ENCODE results near the gene FBXO22.
A peak's percentile ranks its signal among the peaks of the same experiment; 100 is the strongest.
"Not testable (repeated sequence)": the region's sequence is repeated elsewhere in the genome, so short reads cannot be mapped to it uniquely, and the experiment has no call there.

Gene FBXO22

GRCh38 chr15:75903331-75904239, at the start of gene FBXO22:
Gene FBXO22, plus strand, starts transcription at chr15:75903878. Its CDS starts 86 bp downstream, at chr15:75903964.
- H3K27me3 ChIP-seq (ENCODE audit: control insufficient read depth, insufficient read depth, low read length) = no peaks in the 10 kb centered on the region
- no peaks in the 10 kb centered on the region for H3K9me3 ChIP-seq (ENCODE audit: control insufficient read depth, insufficient read depth, low read length)
- DNase-seq (ENCODE audit: low read depth, low spot score) = peak; percentile 84
- peaks cover 2% of the 10 kb centered on the region; the same call in 1 of the 2 replicates for H3K36me3 ChIP-seq (ENCODE audit: control insufficient read depth, insufficient read depth, low read length)
- H3K27ac ChIP-seq (ENCODE audit: low read length) = no peak within 1 kb of the TSS
- peak within 1 kb of the TSS; percentile 83 for H3K4me3 ChIP-seq (ENCODE audit: low read length)
- no CpG with 5 or more reads among the region's 63 CpGs for WGBS (ENCODE audit: insufficient coverage, insufficient read length)
- peaks cover 9% of the 10 kb centered on the region for H3K4me1 ChIP-seq (ENCODE audit: control insufficient read depth, insufficient read depth, low read length)

- peaks cover 4% of the 10 kb centered on the region; the same call in 1 of the 2 replicates for H3K4me1 ChIP-seq (ENCODE audit: control insufficient read depth, insufficient read depth, low read length)
- H3K27me3 ChIP-seq (ENCODE audit: control insufficient read depth, insufficient read depth, low read length) = no peaks in the 10 kb centered on the region
- no peak overlapping the region for H3K4me3 ChIP-seq (ENCODE audit: low read length)
- no peaks in the 10 kb centered on the region for H3K9me3 ChIP-seq (ENCODE audit: control insufficient read depth, insufficient read depth, low read length)
- no peaks in the 10 kb centered on the region; the same call in 1 of the 2 replicates for H3K36me3 ChIP-seq (ENCODE audit: control insufficient read depth, insufficient read depth, low read length)
- no peak for DNase-seq (ENCODE audit: low read depth, low spot score)
- H3K27ac ChIP-seq (ENCODE audit: low read length) = no peak overlapping the region
These were observed 45.8 kb upstream of the FBXO22 start for GRCh38 chr15:75857886-75858285.

- DNase-seq (ENCODE audit: low read depth, low spot score) = no peak
- no peaks in the 10 kb centered on the region; the same call in 1 of the 2 replicates for H3K36me3 ChIP-seq (ENCODE audit: control insufficient read depth, insufficient read depth, low read length)
These were observed 41.8 kb upstream of the FBXO22 start for GRCh38 chr15:75861750-75862402.

GRCh38 chr15:75862796-75863195, 40.9 kb upstream of the FBXO22 start:
- no peak overlapping the region for H3K27ac ChIP-seq (ENCODE audit: low read length)
- H3K27me3 ChIP-seq (ENCODE audit: control insufficient read depth, insufficient read depth, low read length) = no peaks in the 10 kb centered on the region
- H3K36me3 ChIP-seq (ENCODE audit: control insufficient read depth, insufficient read depth, low read length) = no peaks in the 10 kb centered on the region; the same call in 1 of the 2 replicates
- no peaks in the 10 kb centered on the region for H3K9me3 ChIP-seq (ENCODE audit: control insufficient read depth, insufficient read depth, low read length)
- H3K4me3 ChIP-seq (ENCODE audit: low read length) = no peak overlapping the region
- no CpG with 5 or more reads among the region's 1 CpG for WGBS (ENCODE audit: insufficient coverage, insufficient read length)
- H3K4me1 ChIP-seq (ENCODE audit: control insufficient read depth, insufficient read depth, low read length) = peaks cover 3% of the 10 kb centered on the region; the same call in 1 of the 2 replicates
- DNase-seq (ENCODE audit: low read depth, low spot score) = no peak

More at GRCh38 chr15:75861750-75862402, 41.8 kb upstream of the FBXO22 start:
- Histone ChIP-seq H3K4me1 (ENCODE audit: control insufficient read depth, insufficient read depth, low read length) (peaks cover 3% of the 10 kb centered on the region; the same call in 1 of the 2 replicates), H3K4me3 (ENCODE audit: low read length) (no peak overlapping the region), H3K27ac (ENCODE audit: low read length) (no peak overlapping the region), H3K9me3 (ENCODE audit: control insufficient read depth, insufficient read depth, low read length) (no peaks in the 10 kb centered on the region), H3K27me3 (ENCODE audit: control insufficient read depth, insufficient read depth, low read length) (no peaks in the 10 kb centered on the region)
- no CpG with 5 or more reads among the region's 6 CpGs for WGBS (ENCODE audit: insufficient coverage, insufficient read length)

GRCh38 chr15:75864213-75865059, 39.2 kb upstream of the FBXO22 start:
- Histone ChIP-seq H3K4me3 (ENCODE audit: low read length) (no peak overlapping the region), H3K27ac (ENCODE audit: low read length) (no peak overlapping the region), H3K9me3 (ENCODE audit: control insufficient read depth, insufficient read depth, low read length) (no peaks in the 10 kb centered on the region), H3K4me1 (ENCODE audit: control insufficient read depth, insufficient read depth, low read length) (no peaks in the 10 kb centered on the region; the same call in 1 of the 2 replicates), H3K27me3 (ENCODE audit: control insufficient read depth, insufficient read depth, low read length) (no peaks in the 10 kb centered on the region), H3K36me3 (ENCODE audit: control insufficient read depth, insufficient read depth, low read length) (no peaks in the 10 kb centered on the region; the same call in 1 of the 2 replicates)
- DNase-seq (ENCODE audit: low read depth, low spot score) = no peak
- WGBS (ENCODE audit: insufficient coverage, insufficient read length) = no CpG with 5 or more reads among the region's 5 CpGs

GRCh38 chr15:75866045-75866444, 37.6 kb upstream of the FBXO22 start:
- H3K36me3 ChIP-seq (ENCODE audit: control insufficient read depth, insufficient read depth, low read length); H3K27ac ChIP-seq (ENCODE audit: low read length); H3K27me3 ChIP-seq (ENCODE audit: control insufficient read depth, insufficient read depth, low read length); H3K4me1 ChIP-seq (ENCODE audit: control insufficient read depth, insufficient read depth, low read length); H3K9me3 ChIP-seq (ENCODE audit: control insufficient read depth, insufficient read depth, low read length); H3K4me3 ChIP-seq (ENCODE audit: low read length); DNase-seq (ENCODE audit: low read depth, low spot score): not testable (repeated sequence)
- WGBS (ENCODE audit: insufficient coverage, insufficient read length) = no CpG with 5 or more reads among the region's 1 CpG

- Histone ChIP-seq H3K4me1 (ENCODE audit: control insufficient read depth, insufficient read depth, low read length) (peaks cover 1% of the 10 kb centered on the region; the same call in 1 of the 2 replicates), H3K36me3 (ENCODE audit: control insufficient read depth, insufficient read depth, low read length) (no peaks in the 10 kb centered on the region), H3K4me3 (ENCODE audit: low read length) (no peak overlapping the region), H3K9me3 (ENCODE audit: control insufficient read depth, insufficient read depth, low read length) (no peaks in the 10 kb centered on the region), H3K27ac (ENCODE audit: low read length) (no peak overlapping the region), H3K27me3 (ENCODE audit: control insufficient read depth, insufficient read depth, low read length) (no peaks in the 10 kb centered on the region)
- DNase-seq (ENCODE audit: low read depth, low spot score) = no peak
These were observed 36.8 kb upstream of the FBXO22 start for GRCh38 chr15:75866916-75867315.

- no peaks in the 10 kb centered on the region for H3K9me3 ChIP-seq (ENCODE audit: control insufficient read depth, insufficient read depth, low read length)
- no peak overlapping the region for H3K4me3 ChIP-seq (ENCODE audit: low read length)
- DNase-seq (ENCODE audit: low read depth, low spot score) = no peak
- H3K36me3 ChIP-seq (ENCODE audit: control insufficient read depth, insufficient read depth, low read length) = no peaks in the 10 kb centered on the region
- no CpG with 5 or more reads among the region's 4 CpGs for WGBS (ENCODE audit: insufficient coverage, insufficient read length)
- H3K27ac ChIP-seq (ENCODE audit: low read length) = no peak overlapping the region
- peaks cover 2% of the 10 kb centered on the region; the same call in 1 of the 2 replicates for H3K4me1 ChIP-seq (ENCODE audit: control insufficient read depth, insufficient read depth, low read length)
- H3K27me3 ChIP-seq (ENCODE audit: control insufficient read depth, insufficient read depth, low read length) = no peaks in the 10 kb centered on the region
These were observed 36.2 kb upstream of the FBXO22 start for GRCh38 chr15:75867449-75867848.

- H3K9me3 ChIP-seq (ENCODE audit: control insufficient read depth, insufficient read depth, low read length) = no peaks in the 10 kb centered on the region
- no peak for DNase-seq (ENCODE audit: low read depth, low spot score)
- no peaks in the 10 kb centered on the region for H3K27me3 ChIP-seq (ENCODE audit: control insufficient read depth, insufficient read depth, low read length)
- H3K27ac ChIP-seq (ENCODE audit: low read length) = no peak overlapping the region
- WGBS (ENCODE audit: insufficient coverage, insufficient read length) = no CpG with 5 or more reads among the region's 3 CpGs
- H3K36me3 ChIP-seq (ENCODE audit: control insufficient read depth, insufficient read depth, low read length) = no peaks in the 10 kb centered on the region
- H3K4me1 ChIP-seq (ENCODE audit: control insufficient read depth, insufficient read depth, low read length) = peaks cover 2% of the 10 kb centered on the region; the same call in 1 of the 2 replicates
- no peak overlapping the region for H3K4me3 ChIP-seq (ENCODE audit: low read length)
These were observed 35.7 kb upstream of the FBXO22 start for GRCh38 chr15:75868019-75868418.

- no peaks in the 10 kb centered on the region for H3K27me3 ChIP-seq (ENCODE audit: control insufficient read depth, insufficient read depth, low read length)
- no peak overlapping the region for H3K27ac ChIP-seq (ENCODE audit: low read length)
- no peaks in the 10 kb centered on the region; the same call in 1 of the 2 replicates for H3K36me3 ChIP-seq (ENCODE audit: control insufficient read depth, insufficient read depth, low read length)
- no peak overlapping the region for H3K4me3 ChIP-seq (ENCODE audit: low read length)
- no peaks in the 10 kb centered on the region for H3K9me3 ChIP-seq (ENCODE audit: control insufficient read depth, insufficient read depth, low read length)
- no peak for DNase-seq (ENCODE audit: low read depth, low spot score)
- peaks cover 2% of the 10 kb centered on the region; the same call in 1 of the 2 replicates for H3K4me1 ChIP-seq (ENCODE audit: control insufficient read depth, insufficient read depth, low read length)
These were observed 34.2 kb upstream of the FBXO22 start for GRCh38 chr15:75869446-75869845.

All from iPS DF 6.9 (cell line).